Prostate gland (tissue), 2 donors: ENCODE results near the gene NEU4. TPM values are rescaled to one million over a fixed set of nuclear protein-coding genes. Genes with fewer than 3 reads are reported as not detected.

Experiments
- DNase-seq: peaks from one replicate; pipeline ENCODE4 v3.0.0-alpha.2; 2019; ENCODE audit warnings: low spot score
- H3K27ac ChIP-seq, 2 donors: fragments of 200-600 bp; sonication (generic); 2 replicates each; pipeline ENCODE4 v1.5.1; 2017 to 2019
- H3K27me3 ChIP-seq: fragments of 200-600 bp; sonication (generic); replicated peaks from 2 replicates; pipeline ENCODE4 v1.5.1; 2019; ENCODE audit not compliant: insufficient read depth
- H3K36me3 ChIP-seq, 2 donors: fragments of 200-600 bp; sonication (generic); 1 replicate in 1 of 2; 2 replicates in 1 of 2; pipeline versions ENCODE4 v1.5.1 to v1.8.1; 2017 to 2019
- H3K4me1 ChIP-seq: fragments of 200-600 bp; sonication (generic); replicated peaks from 2 replicates; pipeline ENCODE4 v1.5.1; 2019
- H3K4me3 ChIP-seq, 2 donors: fragments of 200-600 bp; sonication (generic); 2 replicates each; pipeline ENCODE4 v1.5.1; 2017 to 2019
- H3K9me3 ChIP-seq: fragments of 200-600 bp; sonication (generic); 2 replicates; pipeline ENCODE4 v1.5.1; 2017
- CTCF ChIP-seq, 4 experiments: fragments of 200-600 bp in 2 of 4; fragments of 450-650 bp in 2 of 4; sonication (generic) in 2 of 4; IDR thresholded peaks; 1 replicate in 3 of 4; 2 replicates in 1 of 4; pipeline ENCODE4 v1.5.1; 2016 to 2019; ENCODE audit warnings: antibody characterized with exemption in 4 of 4, mild to moderate bottlenecking in 2 of 4, moderate library complexity in 2 of 4
- POLR2A ChIP-seq: fragments of 450-650 bp; IDR thresholded peaks from one replicate; pipeline ENCODE4 v1.6.1; 2016; ENCODE audit warnings: antibody characterized with exemption, mild to moderate bottlenecking
- POLR2AphosphoS5 ChIP-seq: sonication (generic); formaldehyde crosslinking; IDR thresholded peaks from one replicate; pipeline ENCODE4 v1.6.1; 2017; ENCODE audit warnings: antibody characterized with exemption
- WGBS: methylation state at CpG from one replicate; pipeline ENCODE4 v1.1.5; 2018; 5-methylcytosine and 5-hydroxymethylcytosine counted together
- intact Hi-C: fragments of 100-400 bp; cut with DNase I; formaldehyde crosslinking; loops from one replicate; pipeline ENCODE4 v1.14.2; 2022
- total RNA-seq, 2 donors: library from RNA; depleted of rRNA; stranded (reverse); fragments of >200 nt; gene quantifications; one replicate each; pipeline ENCODE4 v1.1.0, GENCODE V29; 2016

NEU4 gene
- total RNA-seq, 2 donors from 2014 or later = 0.62 TPM; not detected in 1

GRCh38 chr2:241771286-241772062, 37.5 kb upstream of the NEU4 start:
- WGBS = 34% methylated on average over 38 of the region's 38 CpGs
- Histone ChIP-seq H3K27me3 (no peaks in the 10 kb centered on the region), H3K4me3 (no peak overlapping the region), H3K36me3 (no peaks in the 10 kb centered on the region), H3K4me1 (peaks cover 3% of the 10 kb centered on the region), H3K27ac (peak overlapping the region in 1 of 2 donors; percentile 14), H3K9me3 (no peaks in the 10 kb centered on the region)
- peak; percentile 38 for DNase-seq
- intact Hi-C loops = no loop called here
- TF ChIP-seq POLR2AphosphoS5 (no peak), POLR2A (no peak), CTCF (IDR thresholded peaks at IDR 0.05) (no peak)

- no peaks in the 10 kb centered on the region for H3K9me3 ChIP-seq
- WGBS = 23% methylated on average over 9 of the region's 9 CpGs
- H3K36me3 ChIP-seq = no peaks in the 10 kb centered on the region
- no peaks in the 10 kb centered on the region for H3K27me3 ChIP-seq
- H3K4me1 ChIP-seq = peaks cover 3% of the 10 kb centered on the region
- DNase-seq = no peak
- intact Hi-C loops = no loop called here
- no peak overlapping the region for H3K4me3 ChIP-seq
- no peak for TF ChIP-seq POLR2AphosphoS5
- H3K27ac ChIP-seq = peak overlapping the region in 1 of 2 donors; percentile 14
Measured at GRCh38 chr2:241772063-241772499, 36.9 kb upstream of the NEU4 start.

GRCh38 chr2:241773511-241774418, 35.2 kb upstream of the NEU4 start:
- Histone ChIP-seq H3K27ac (no peak overlapping the region), H3K36me3 (no peaks in the 10 kb centered on the region), H3K4me1 (peaks cover 3% of the 10 kb centered on the region), H3K9me3 (no peaks in the 10 kb centered on the region), H3K27me3 (no peaks in the 10 kb centered on the region), H3K4me3 (no peak overlapping the region)
- TF ChIP-seq POLR2A (no peak), POLR2AphosphoS5 (no peak), CTCF (IDR thresholded peaks at IDR 0.05) (no peak)
- intact Hi-C loops = no loop called here
- 61% methylated on average over 22 of the region's 29 CpGs for WGBS
- DNase-seq = no peak

GRCh38 chr2:241774419-241775222, 34.4 kb upstream of the NEU4 start:
- no peak overlapping the region for H3K27ac ChIP-seq
- H3K4me3 ChIP-seq = no peak overlapping the region
- peaks cover 3% of the 10 kb centered on the region for H3K4me1 ChIP-seq
- no peaks in the 10 kb centered on the region for H3K9me3 ChIP-seq
- TF ChIP-seq POLR2AphosphoS5 (no peak), CTCF (IDR thresholded peaks at IDR 0.05) (no peak), POLR2A (no peak)
- 77% methylated on average over 32 of the region's 40 CpGs for WGBS
- H3K36me3 ChIP-seq = no peaks in the 10 kb centered on the region
- DNase-seq = no peak
- intact Hi-C loops = no loop called here
- no peaks in the 10 kb centered on the region for H3K27me3 ChIP-seq
